Right atrium auricular region (tissue), 2 donors: ENCODE measurements around the gene MICOS13. TPM values are rescaled to one million over a fixed set of nuclear protein-coding genes. Genes with fewer than 3 reads are reported as not detected.

ENCODE experiments used
- DNase-seq: peaks from one replicate; pipeline ENCODE4 v3.0.0-alpha.2; 2019; ENCODE audit warnings: low spot score
- H3K27ac ChIP-seq, 2 donors: fragments of 200-600 bp; sonication (generic); 1 replicate in 1 of 2; 2 replicates in 1 of 2; pipeline ENCODE4 v1.5.1; 2016 to 2019
- H3K27me3 ChIP-seq, 2 donors: fragments of 200-600 bp; sonication (generic); one replicate each; pipeline versions ENCODE4 v1.5.1 to v1.6.0; 2017 to 2019
- H3K36me3 ChIP-seq: fragments of 200-600 bp; sonication (generic); one replicate; pipeline ENCODE4 v1.5.1; 2016
- H3K4me1 ChIP-seq, 2 donors: fragments of 200-600 bp; sonication (generic); one replicate each; pipeline versions ENCODE4 v1.5.1 to v1.6.0; 2017 to 2019
- H3K4me3 ChIP-seq, 2 donors: fragments of 200-600 bp; sonication (generic); 1 replicate in 1 of 2; 2 replicates in 1 of 2; pipeline ENCODE4 v1.5.1; 2017 to 2019; ENCODE audit warnings: mild to moderate bottlenecking in 1 of 2, moderate library complexity in 1 of 2
- H3K9me3 ChIP-seq, 2 donors: fragments of 200-600 bp; sonication (generic); one replicate each; pipeline ENCODE4 v1.5.1; 2019
- total RNA-seq, 2 donors: library from RNA; depleted of rRNA; stranded (reverse); fragments of >200 nt; gene quantifications; one replicate each; pipeline ENCODE4 v1.1.0, GENCODE V29; 2016
- TF ChIP-seq, protein P1 (sequence below), 2 donors: fragments of 200-600 bp; sonication (generic); IDR thresholded peaks; one replicate each; pipeline ENCODE4 v1.5.1; 2019; ENCODE audit warnings: antibody characterized with exemption in 2 of 2

The MICOS13 gene
- total RNA-seq, 2 donors from 2014 or later = 87.7 to 98.8 TPM

GRCh38 chr19:5718579-5719273 lies 38.4 kb upstream of the MICOS13 start:
- no peaks in the 10 kb centered on the region for H3K36me3 ChIP-seq
- H3K4me3 ChIP-seq = peak overlapping the region; percentile 93 to 97
- H3K4me1 ChIP-seq = peaks cover 0 to 23% of the 10 kb centered on the region in 2 donors
- H3K27ac ChIP-seq = peak overlapping the region; percentile 96 to 97
- H3K9me3 ChIP-seq = no peaks in the 10 kb centered on the region
- TF ChIP-seq, protein P1, sequence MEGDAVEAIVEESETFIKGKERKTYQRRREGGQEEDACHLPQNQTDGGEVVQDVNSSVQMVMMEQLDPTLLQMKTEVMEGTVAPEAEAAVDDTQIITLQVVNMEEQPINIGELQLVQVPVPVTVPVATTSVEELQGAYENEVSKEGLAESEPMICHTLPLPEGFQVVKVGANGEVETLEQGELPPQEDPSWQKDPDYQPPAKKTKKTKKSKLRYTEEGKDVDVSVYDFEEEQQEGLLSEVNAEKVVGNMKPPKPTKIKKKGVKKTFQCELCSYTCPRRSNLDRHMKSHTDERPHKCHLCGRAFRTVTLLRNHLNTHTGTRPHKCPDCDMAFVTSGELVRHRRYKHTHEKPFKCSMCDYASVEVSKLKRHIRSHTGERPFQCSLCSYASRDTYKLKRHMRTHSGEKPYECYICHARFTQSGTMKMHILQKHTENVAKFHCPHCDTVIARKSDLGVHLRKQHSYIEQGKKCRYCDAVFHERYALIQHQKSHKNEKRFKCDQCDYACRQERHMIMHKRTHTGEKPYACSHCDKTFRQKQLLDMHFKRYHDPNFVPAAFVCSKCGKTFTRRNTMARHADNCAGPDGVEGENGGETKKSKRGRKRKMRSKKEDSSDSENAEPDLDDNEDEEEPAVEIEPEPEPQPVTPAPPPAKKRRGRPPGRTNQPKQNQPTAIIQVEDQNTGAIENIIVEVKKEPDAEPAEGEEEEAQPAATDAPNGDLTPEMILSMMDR (IDR thresholded peaks at IDR 0.05) = no peak
- H3K27me3 ChIP-seq = no peaks in the 10 kb centered on the region
- DNase-seq = no peak

DNA sequence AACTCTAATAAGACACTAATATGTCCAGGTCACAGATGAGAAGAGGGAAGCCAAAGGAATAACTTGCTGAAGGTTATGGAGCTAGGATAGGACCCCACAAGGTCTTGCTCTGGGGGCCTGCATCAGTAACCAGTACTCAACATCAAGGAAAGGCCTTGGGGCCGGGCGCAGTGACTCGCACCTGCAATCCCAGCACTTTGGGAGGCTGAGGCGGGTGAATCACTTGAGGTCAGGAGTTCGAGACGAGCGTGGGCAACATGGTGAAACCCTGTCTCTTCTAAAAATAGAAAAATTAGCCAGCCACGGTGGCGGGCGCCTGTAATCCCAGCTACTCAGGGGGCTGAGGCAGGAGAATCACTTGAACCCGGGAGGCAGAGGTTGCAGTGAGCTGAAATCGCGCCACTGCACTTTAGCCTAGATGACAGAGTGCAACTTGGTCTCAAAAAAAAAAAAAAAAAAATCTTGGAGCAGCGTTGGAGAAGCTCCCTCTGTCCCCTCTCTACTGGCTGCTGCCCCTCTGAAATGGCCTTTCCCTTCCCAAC lies 37.8 kb upstream of the MICOS13 start:
- no peak overlapping the region for H3K4me3 ChIP-seq
- no peak for DNase-seq

DNA sequence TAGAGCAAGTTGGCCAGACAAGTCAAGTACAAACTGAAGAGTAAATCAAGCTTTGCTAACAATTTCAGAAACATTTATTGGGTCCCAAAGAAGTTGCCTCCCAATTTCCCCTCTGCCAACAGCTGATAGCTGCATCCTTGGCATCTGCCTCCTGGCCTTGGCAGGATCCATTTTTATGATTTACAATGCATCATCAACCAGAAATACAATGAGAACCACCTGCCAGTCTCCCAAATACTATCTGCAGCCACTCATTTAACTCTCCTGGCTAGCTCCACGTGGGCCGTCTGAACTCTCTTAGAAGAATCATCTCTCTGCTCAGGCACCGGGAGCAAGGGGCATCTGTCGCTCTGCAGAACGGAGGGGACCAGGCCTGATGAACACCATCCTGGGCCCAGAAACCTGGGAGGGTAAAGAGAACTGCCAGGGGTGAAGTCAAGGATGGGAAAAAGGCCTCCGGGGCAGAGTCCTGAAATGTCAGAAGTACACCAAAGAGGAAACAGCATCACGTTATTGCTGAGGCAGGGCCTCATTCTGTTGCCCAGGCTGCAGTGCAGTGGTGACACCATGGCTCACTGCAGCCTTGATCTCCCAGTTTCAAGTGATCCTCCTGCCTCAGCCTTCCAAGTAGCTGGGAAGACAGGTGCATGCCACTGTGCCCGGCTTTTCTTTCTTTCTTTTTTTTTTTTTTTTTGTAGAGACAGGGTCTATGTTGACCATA lies 37.1 kb upstream of the MICOS13 start:
- H3K9me3 ChIP-seq = no peaks in the 10 kb centered on the region
- H3K27ac ChIP-seq = no peak overlapping the region
- no peaks in the 10 kb centered on the region for H3K27me3 ChIP-seq
- H3K36me3 ChIP-seq = peaks cover 10% of the 10 kb centered on the region
- H3K4me3 ChIP-seq = no peak overlapping the region
- TF ChIP-seq, protein P1 (IDR thresholded peaks at IDR 0.05) = no peak
- peaks cover 0 to 23% of the 10 kb centered on the region in 2 donors for H3K4me1 ChIP-seq
- no peak for DNase-seq

More for the DNA sequence above, 37.8 kb upstream of the MICOS13 start:
- Histone ChIP-seq H3K27me3 (no peaks in the 10 kb centered on the region), H3K9me3 (no peaks in the 10 kb centered on the region), H3K4me1 (peaks cover 0 to 23% of the 10 kb centered on the region in 2 donors), H3K27ac (peak overlapping the region in 1 of 2 donors; percentile 96), H3K36me3 (peaks cover 2% of the 10 kb centered on the region)
- TF ChIP-seq, protein P1 (IDR thresholded peaks at IDR 0.05) = no peak

DNA sequence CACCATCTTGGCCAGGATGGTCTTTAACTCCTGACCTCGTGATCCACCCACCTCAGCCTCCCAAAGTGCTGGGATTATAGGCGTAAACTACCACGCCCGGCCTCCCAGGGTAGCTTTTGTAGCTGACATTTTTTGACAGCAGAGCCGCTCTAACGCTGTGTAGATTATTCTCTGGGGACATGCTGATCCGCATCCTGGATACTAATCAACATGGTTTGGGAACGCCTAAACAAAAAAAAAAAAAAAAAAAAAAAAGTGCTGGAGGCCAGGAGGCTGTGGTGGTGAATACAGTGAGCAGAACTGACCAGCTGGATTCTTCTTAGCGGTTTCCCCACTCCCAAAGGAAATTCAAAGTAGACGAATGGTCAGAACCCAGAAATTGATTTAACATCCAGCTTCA lies 34.5 kb upstream of the MICOS13 start:
- H3K4me1 ChIP-seq = peaks cover 0 to 18% of the 10 kb centered on the region in 2 donors
- H3K27ac ChIP-seq = no peak overlapping the region
- TF ChIP-seq, protein P1 (IDR thresholded peaks at IDR 0.05) = no peak
- H3K4me3 ChIP-seq = no peak overlapping the region
- DNase-seq = no peak
- no peaks in the 10 kb centered on the region for H3K9me3 ChIP-seq
- H3K36me3 ChIP-seq = peaks cover 32% of the 10 kb centered on the region
- no peaks in the 10 kb centered on the region for H3K27me3 ChIP-seq

DNA sequence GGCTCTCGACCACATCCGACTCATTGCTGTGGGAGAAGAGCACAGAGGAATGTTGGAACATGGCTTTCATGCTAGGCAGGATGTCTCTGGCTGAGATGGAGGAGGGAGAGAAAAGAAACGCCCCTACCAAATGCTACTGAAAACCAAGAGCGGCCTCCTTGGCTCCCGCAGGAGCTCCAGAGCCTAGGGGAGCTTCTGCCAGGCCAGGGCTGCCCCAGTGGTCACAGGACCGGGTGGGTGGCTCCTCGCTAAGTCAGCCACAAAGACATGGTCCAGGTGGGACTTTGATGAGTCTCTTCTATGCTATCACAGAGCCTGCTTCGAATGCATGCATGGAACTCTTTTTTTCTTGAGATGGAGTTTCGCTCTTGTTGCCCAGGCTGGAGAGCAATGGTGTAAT lies 32.9 kb upstream of the MICOS13 start:
- Histone ChIP-seq H3K27me3 (no peaks in the 10 kb centered on the region), H3K27ac (no peak overlapping the region), H3K4me3 (no peak overlapping the region), H3K36me3 (peaks cover 34% of the 10 kb centered on the region), H3K4me1 (peaks cover 0 to 4% of the 10 kb centered on the region in 2 donors), H3K9me3 (no peaks in the 10 kb centered on the region)
- TF ChIP-seq, protein P1 (IDR thresholded peaks at IDR 0.05) = no peak
- no peak for DNase-seq
